AG10803 (cell line): ENCODE results near the gene JOSD1.

ENCODE experiments used
- DNase-seq: peaks from one replicate; pipeline ENCODE4 v3.0.0; 2010; ENCODE audit warnings: low read depth
- H3K4me3 ChIP-seq: 2 replicates; pipeline ENCODE4 v1.5.1; 2011; ENCODE audit warnings: mild to moderate bottlenecking, low read length, control low read depth
- CTCF ChIP-seq: conservative IDR thresholded peaks from 2 replicates; pipeline ENCODE4 v1.5.1; 2011; ENCODE audit warnings: mild to moderate bottlenecking, low read length, control low read depth, inconsistent platforms

Gene JOSD1

DNA sequence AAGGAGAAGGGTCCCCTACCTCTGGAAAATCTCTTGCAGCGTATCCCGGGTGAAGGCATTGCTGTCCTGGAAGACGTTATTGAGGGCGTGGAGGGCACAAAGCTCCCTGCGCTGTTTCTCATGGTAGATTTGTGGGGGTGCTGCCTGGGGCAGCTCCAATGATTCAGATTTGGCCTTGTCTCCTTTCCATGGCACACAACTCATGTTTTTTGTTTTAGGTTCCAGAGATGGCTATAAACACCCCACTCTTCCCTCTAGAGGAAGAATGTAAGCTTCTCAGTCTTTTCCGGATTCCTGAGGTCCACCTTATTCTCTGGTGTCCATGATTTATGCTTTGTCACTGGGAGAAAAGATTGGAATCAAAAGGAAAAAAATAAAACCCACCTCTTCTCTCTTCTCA, 959 bp downstream of the JOSD1 start:
- DNase-seq, result peak; percentile 63
- peak; percentile 16 for TF ChIP-seq CTCF
- H3K4me3 ChIP-seq, result peak overlapping the region; percentile 81

GRCh38 chr22:38699143-38699542, 1.6 kb downstream of the JOSD1 start:
- TF ChIP-seq CTCF, result no peak
- H3K4me3 ChIP-seq, result peak overlapping the region; percentile 81
- DNase-seq, result no peak

DNA sequence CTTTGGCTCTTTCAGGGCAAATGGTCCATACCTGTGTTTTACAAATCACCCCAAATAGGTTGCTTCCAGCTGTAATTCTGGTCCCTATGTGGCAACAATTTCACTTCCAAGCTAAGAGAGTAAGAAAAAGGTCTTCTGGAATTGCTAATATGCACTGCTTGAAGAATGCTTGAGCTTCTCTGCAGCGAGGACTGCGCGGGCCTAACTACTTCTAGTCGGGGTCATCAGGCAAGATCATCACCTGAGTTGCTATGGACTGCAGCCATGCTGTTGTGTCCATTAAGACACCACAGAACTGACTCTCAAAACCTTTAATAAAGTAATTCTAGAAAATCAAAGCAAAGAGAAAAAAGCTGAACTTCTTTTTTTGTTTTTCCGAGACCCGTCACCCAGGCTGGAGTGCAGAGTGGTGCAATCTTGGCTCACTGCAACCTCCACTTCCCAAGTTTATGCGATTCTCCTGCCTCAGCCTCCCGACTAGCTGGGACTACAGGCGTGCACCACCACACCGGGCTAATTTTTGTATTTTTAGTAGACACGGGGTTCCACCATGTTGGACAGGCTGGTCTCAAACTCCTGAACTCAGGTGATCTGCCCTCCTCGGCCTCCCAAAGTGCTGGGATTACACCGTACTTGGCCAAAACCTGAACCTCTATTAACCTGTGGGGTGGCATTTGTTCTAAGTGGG, 2.2 kb downstream of the JOSD1 start:
- no peak for DNase-seq
- no peak for TF ChIP-seq CTCF

GRCh38 chr22:38697425-38698089, 3.2 kb downstream of the JOSD1 start:
- DNase-seq, result peak; percentile 47
- H3K4me3 ChIP-seq, result no peak overlapping the region
- no peak for TF ChIP-seq CTCF

More for the DNA sequence above, 2.2 kb downstream of the JOSD1 start:
- peak overlapping the region; percentile 81; the same call in 1 of the 2 replicates for H3K4me3 ChIP-seq

GRCh38 chr22:38696606-38697424, 3.9 kb downstream of the JOSD1 start:
- no peak overlapping the region for H3K4me3 ChIP-seq
- peak; percentile 75 for DNase-seq
- TF ChIP-seq CTCF, result no peak

GRCh38 chr22:38694940-38695339, 5.8 kb downstream of the JOSD1 start:
- no peak for DNase-seq
- no peak overlapping the region for H3K4me3 ChIP-seq
- no peak for TF ChIP-seq CTCF
